Motor neuron (in vitro differentiated cells): ENCODE data around the gene MICA. TPM values are rescaled to one million over a fixed set of nuclear protein-coding genes. Genes with fewer than 3 reads are reported as not detected.
A peak's percentile ranks its signal among the peaks of the same experiment; 100 is the strongest.

ENCODE experiments used
- ATAC-seq, 8 experiments: fragments of 200-7000 bp; cut with Tn5 transposase; replicated peaks in 6 of 8; 2 replicates each; pipeline ENCODE4 v1.8.0; 2021; ENCODE audit warnings: mild to moderate bottlenecking in 8 of 8, moderate library complexity in 8 of 8
- H3K27ac ChIP-seq, 2 donors: fragments of 250-450 bp; sonication (Bioruptor Pico); 2 replicates each; pipeline ENCODE4 v1.9.0; 2021; ENCODE audit warnings: antibody characterized with exemption in 2 of 2, mild to moderate bottlenecking in 2 of 2, moderate library complexity in 1 of 2
- H3K4me1 ChIP-seq, 2 donors: fragments of 250-450 bp; sonication (Bioruptor Pico); replicated peaks in 1 of 2; 2 replicates each; pipeline ENCODE4 v1.6.1; 2021; ENCODE audit warnings: antibody characterized with exemption in 2 of 2, mild to moderate bottlenecking in 2 of 2, moderate library complexity in 1 of 2
- H3K4me3 ChIP-seq, 5 donors: fragments of 250-450 bp; sonication (Bioruptor Pico); 2 replicates each; pipeline ENCODE4 v1.9.0; 2021; ENCODE audit warnings: antibody characterized with exemption in 5 of 5, mild to moderate bottlenecking in 5 of 5, moderate library complexity in 4 of 5
- WGBS, 10 experiments: fragments of 450-650 bp; shearing (Covaris generic); methylation state at CpG; one replicate each; pipeline ENCODE4 v1.0.0; 2022; 5-methylcytosine and 5-hydroxymethylcytosine counted together
- in situ Hi-C, 9 experiments: fragments of 400-800 bp; cut with MboI; loops; one replicate each; pipeline ENCODE4 v1.15.0; 2021; ENCODE audit warnings: low sequenced_read_pairs in 9 of 9, low pct_unique_long_range_greater_than_20kb in 2 of 9; ENCODE audit not compliant: unreplicated experiment in 9 of 9
- total RNA-seq, 8 experiments: library from RNA; unstranded; fragments of 300-600 nt; gene quantifications; 2 replicates each; pipeline versions ENCODE4 v1.2.3 to v1.2.4, GENCODE V29; 2022

The MICA gene
- total RNA-seq, result 10 to 100 TPM in 4 of 8 experiments, 1 to 10 TPM in 4; 4.1 to 64.5 (median 10.3) TPM

- in situ Hi-C loops, result no loop called here
Measured at GRCh38 chr6:31403283-31404060, at the start of gene MICA. TSS of gene MICA (plus strand) at chr6:31403595. CDS start at chr6:31403633, 38 bp downstream.

GRCh38 chr6:31354158-31354863 lies 49.1 kb upstream of the MICA start:
- Histone ChIP-seq H3K4me1 (no peaks in the 10 kb centered on the region), H3K4me3 (no peak overlapping the region), H3K27ac (no peak overlapping the region)
- in situ Hi-C loops, result loop anchor here in 1 of 9 experiments (25.0 kb wide), 2 partner anchors 142 to 217 kb away; partner anchors contain the start of gene PSORS1C2
- WGBS, 10 experiments, result 50 to 80% (median 69%) methylated on average over 1 of the region's 11 CpGs; no CpG with 5 or more reads in 6 of the 10 experiments
- ATAC-seq, result no peak

More at GRCh38 chr6:31403283-31404060, at the start of gene MICA:
- Histone ChIP-seq H3K27ac (no peak within 1 kb of the TSS), H3K4me1 (peaks cover 5 to 10% of the 10 kb centered on the region in 2 donors), H3K4me3 (peak within 1 kb of the TSS; percentile 37 to 56 (median 48))
- peak; percentile 43 to 87 (median 66) for ATAC-seq
- WGBS, 10 experiments, result 0 to 3% (median 0%) methylated on average over 4 to 22 of the region's 58 CpGs; no CpG with 5 or more reads in 5 of the 10 experiments

GRCh38 chr6:31354864-31355582 lies 48.4 kb upstream of the MICA start:
- in situ Hi-C loops, result loop anchor here in 1 of 9 experiments (25.0 kb wide), 2 partner anchors 143 to 218 kb away; partner anchors contain the start of gene PSORS1C2
- no peak overlapping the region for H3K4me3 ChIP-seq

GRCh38 chr6:31355583-31355948 lies 47.8 kb upstream of the MICA start:
- Histone ChIP-seq H3K27ac (no peak overlapping the region), H3K4me3 (no peak overlapping the region)

More at GRCh38 chr6:31354864-31355582, 48.4 kb upstream of the MICA start:
- WGBS, 10 experiments, result 100% methylated on average over 1 of the region's 11 CpGs; no CpG with 5 or more reads in 8 of the 10 experiments
- Histone ChIP-seq H3K4me1 (no peaks in the 10 kb centered on the region), H3K27ac (no peak overlapping the region)
- no peak for ATAC-seq

GRCh38 chr6:31356216-31356945 lies 47.0 kb upstream of the MICA start:
- ATAC-seq, result peak; percentile 29 to 80 (median 64)
- Histone ChIP-seq H3K4me1 (no peaks in the 10 kb centered on the region), H3K27ac (no peak overlapping the region), H3K4me3 (peak overlapping the region; percentile 36 to 67 (median 53))
- in situ Hi-C loops, result loop anchor here in 1 of 9 experiments (25.0 kb wide), 2 partner anchors 144 to 219 kb away; partner anchors contain the start of gene PSORS1C2
- no CpG with 5 or more reads among the region's 83 CpGs for WGBS, 10 experiments

More at GRCh38 chr6:31355583-31355948, 47.8 kb upstream of the MICA start:
- WGBS, 10 experiments, result 83 to 87% methylated on average over 1 to 5 of the region's 5 CpGs; no CpG with 5 or more reads in 8 of the 10 experiments
- in situ Hi-C loops, result loop anchor here in 1 of 9 experiments (25.0 kb wide), 2 partner anchors 143 to 218 kb away; partner anchors contain the start of gene PSORS1C2
- no peak for ATAC-seq
- no peaks in the 10 kb centered on the region for H3K4me1 ChIP-seq

- H3K4me1 ChIP-seq, result no peaks in the 10 kb centered on the region
- WGBS, 10 experiments, result 0% methylated on average over 1 of the region's 39 CpGs; no CpG with 5 or more reads in 9 of the 10 experiments
- in situ Hi-C loops, result loop anchor here in 1 of 9 experiments (25.0 kb wide), 2 partner anchors 145 to 220 kb away; partner anchors contain the start of gene PSORS1C2
- ATAC-seq, result peak; percentile 84 to 99 (median 95)
- no peak within 1 kb of the TSS for H3K27ac ChIP-seq
- peak within 1 kb of the TSS; percentile 36 to 67 (median 53) for H3K4me3 ChIP-seq
Measured at GRCh38 chr6:31356946-31357466, 46.4 kb upstream of the MICA start, which contains the start of gene HLA-B. TSS of gene HLA-B (minus strand) at chr6:31357179. CDS start at chr6:31357158, 21 bp downstream.

GRCh38 chr6:31357886-31358285 lies 45.5 kb upstream of the MICA start:
- Histone ChIP-seq H3K4me3 (no peak overlapping the region), H3K4me1 (no peaks in the 10 kb centered on the region), H3K27ac (no peak overlapping the region)
- whole genome bisulfite sequencing, 10 experiments, result 10 to 50% (median 20%) methylated on average over 1 to 6 of the region's 6 CpGs; no CpG with 5 or more reads in 3 of the 10 experiments
- no peak for ATAC-seq
- in situ Hi-C loops, result loop anchor here in 1 of 9 experiments (25.0 kb wide), 2 partner anchors 146 to 221 kb away; partner anchors contain the start of gene PSORS1C2

- in situ Hi-C loops, result loop anchor here in 1 of 9 experiments (25.0 kb wide), 2 partner anchors 146 to 221 kb away; partner anchors contain the start of gene PSORS1C2
- 19 to 86% (median 36%) methylated on average over 1 to 4 of the region's 4 CpGs for WGBS, 10 experiments
- no peak overlapping the region for H3K4me3 ChIP-seq
- no peak for ATAC-seq
- no peak overlapping the region for H3K27ac ChIP-seq
- no peaks in the 10 kb centered on the region for H3K4me1 ChIP-seq
Measured at GRCh38 chr6:31358302-31358701, 45.1 kb upstream of the MICA start.

GRCh38 chr6:31359581-31359980 lies 43.8 kb upstream of the MICA start:
- H3K4me1 ChIP-seq, result no peaks in the 10 kb centered on the region
- WGBS, 10 experiments, result 60 to 75% methylated on average over 1 of the region's 1 CpG; no CpG with 5 or more reads in 8 of the 10 experiments
- H3K4me3 ChIP-seq, result no peak overlapping the region
- H3K27ac ChIP-seq, result no peak overlapping the region
- in situ Hi-C loops, result loop anchor here in 1 of 9 experiments (25.0 kb wide), 2 partner anchors 147 to 222 kb away; partner anchors contain the start of gene PSORS1C2
- no peak for ATAC-seq

GRCh38 chr6:31362751-31363150 lies 40.6 kb upstream of the MICA start:
- no peaks in the 10 kb centered on the region for H3K4me1 ChIP-seq
- H3K27ac ChIP-seq, result no peak overlapping the region
- 0 to 83% (median 30%) methylated on average over 1 to 5 of the region's 5 CpGs; no CpG with 5 or more reads in 1 of the 10 experiments for WGBS, 10 experiments
- no peak for ATAC-seq
- H3K4me3 ChIP-seq, result no peak overlapping the region
- in situ Hi-C loops, result loop anchor here in 8 of 9 experiments (5.0 to 25.0 kb wide), 6 partner anchors 150 to 228 kb away; partner anchors contain the start of gene PSORS1C2 (in 5 of the 8)

- in situ Hi-C loops, result loop anchor here in 8 of 9 experiments (5.0 to 25.0 kb wide), 6 partner anchors 152 to 229 kb away; partner anchors contain the start of gene PSORS1C2 (in 5 of the 8)
- Histone ChIP-seq H3K27ac (no peak overlapping the region), H3K4me3 (no peak overlapping the region), H3K4me1 (no peaks in the 10 kb centered on the region)
- no peak for ATAC-seq
Measured at GRCh38 chr6:31363811-31364210, 39.6 kb upstream of the MICA start.
